ENCODE data around the gene HSH2D.
A peak's percentile ranks its signal among the peaks of the same experiment; 100 is the strongest.
"Not testable (repeated sequence)": the region's sequence is repeated elsewhere in the genome, so short reads cannot be mapped to it uniquely, and the experiment has no call there.

HSH2D gene

DNA sequence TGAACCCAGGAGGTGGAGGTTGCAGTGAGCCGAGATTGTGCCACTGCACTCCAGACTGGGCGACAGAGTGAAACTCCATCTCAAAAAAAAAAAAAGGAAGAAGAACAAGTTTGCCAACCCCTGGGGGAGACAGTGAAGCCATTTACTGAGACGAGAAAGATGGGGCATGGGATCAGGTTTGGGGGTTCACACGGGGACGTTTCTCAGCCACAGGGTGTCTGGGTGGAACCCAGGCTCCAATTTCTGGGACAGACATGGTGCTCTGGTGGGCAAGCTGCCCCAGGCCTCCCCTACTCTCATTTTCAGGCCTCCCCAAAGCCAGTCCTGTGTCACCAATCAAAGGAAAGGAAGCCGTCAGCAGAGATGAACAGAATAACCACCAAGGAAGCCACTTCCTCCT, 13.4 kb downstream of the HSH2D start:
- no peak for DNase-seq

DNA sequence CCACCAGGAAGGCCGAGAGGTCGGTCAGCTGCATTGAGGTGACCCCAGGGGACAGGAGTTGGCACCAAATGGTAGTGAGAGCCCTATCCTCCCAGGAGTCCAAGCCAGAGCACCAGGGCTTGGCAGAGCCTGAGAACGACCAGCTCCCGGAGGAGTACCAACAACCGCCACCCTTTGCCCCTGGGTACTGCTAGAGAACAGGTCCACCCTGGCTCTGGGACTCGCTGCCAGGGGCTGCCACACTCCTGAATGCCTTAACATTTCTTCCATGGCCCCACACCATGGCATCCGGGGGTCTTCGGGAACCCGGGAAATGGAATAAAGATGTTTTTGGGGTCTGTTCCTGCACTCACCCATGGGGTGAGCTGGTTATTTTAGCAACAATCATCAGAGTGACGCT, 14.1 kb downstream of the HSH2D start:
- no peak for DNase-seq

GRCh38 chr19:16159655-16160054, 16.2 kb downstream of the HSH2D start:
- no peak for DNase-seq

- no peak for DNase-seq
These were observed 17.0 kb downstream of the HSH2D start for GRCh38 chr19:16160445-16160942.

DNA sequence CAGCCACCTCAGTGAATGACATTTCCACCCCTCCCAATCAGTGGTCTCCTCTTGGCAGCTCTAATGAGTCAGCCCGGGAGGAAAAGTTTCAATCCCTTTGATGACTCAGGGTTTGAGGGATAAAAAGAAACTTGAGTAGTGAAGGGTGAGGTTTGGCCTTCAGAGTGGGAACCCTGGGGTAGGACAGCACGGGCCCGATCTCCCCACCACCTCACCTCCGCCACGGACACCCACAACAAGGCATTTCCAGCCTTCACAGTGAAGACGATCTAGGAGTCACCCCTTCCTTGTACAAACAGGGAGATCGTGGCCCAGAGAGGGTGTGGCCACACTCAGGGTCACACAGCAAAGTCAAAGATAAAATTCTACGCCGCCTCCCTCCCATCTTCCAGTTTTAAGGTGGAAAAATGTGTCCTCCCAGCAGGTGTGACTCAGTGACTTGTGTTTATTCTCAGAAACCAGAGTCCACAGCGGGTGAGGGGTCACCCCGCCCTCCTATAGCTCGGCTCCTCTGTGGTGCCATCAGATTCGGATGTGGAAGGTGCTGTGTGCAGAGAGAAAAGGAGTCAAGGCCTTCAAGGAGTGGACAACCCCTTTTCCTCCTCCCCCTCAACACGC, 17.6 kb downstream of the HSH2D start:
- no peak for DNase-seq

- DNase-seq: no peak
These were observed 18.4 kb downstream of the HSH2D start for GRCh38 chr19:16161840-16162239.

DNA sequence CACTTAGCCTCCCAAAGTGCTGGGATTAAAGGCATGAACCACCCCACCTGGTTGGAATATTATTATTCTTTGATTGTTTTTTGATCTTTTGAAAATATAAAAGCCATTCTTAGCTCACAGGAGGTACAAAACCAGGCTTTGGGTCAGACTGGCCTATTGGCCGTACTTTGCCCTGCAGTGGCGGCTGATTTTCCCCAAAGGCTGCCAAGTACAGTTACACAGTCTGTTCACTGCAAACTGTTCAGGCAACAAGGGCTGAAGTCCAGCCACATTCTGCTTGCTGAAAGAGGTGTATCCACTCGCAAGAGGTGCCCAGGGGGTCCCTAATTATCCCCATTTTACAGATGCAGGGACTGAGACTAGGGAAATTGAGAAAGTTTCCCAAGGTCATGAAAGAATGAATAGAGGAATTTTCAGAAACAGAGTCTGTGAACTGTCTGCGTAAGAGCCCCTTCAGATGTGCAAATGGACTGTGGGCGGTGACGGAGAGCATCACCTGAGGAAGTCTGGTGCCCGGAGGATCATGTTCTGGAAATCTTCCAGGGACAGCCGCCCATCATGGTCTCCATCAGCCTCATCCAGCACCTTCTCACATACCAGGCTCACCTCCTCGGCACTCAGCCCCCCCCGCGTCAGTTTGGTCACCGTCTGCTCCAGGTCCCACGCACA, 20.9 kb downstream of the HSH2D start:
- no peak for DNase-seq

DNA sequence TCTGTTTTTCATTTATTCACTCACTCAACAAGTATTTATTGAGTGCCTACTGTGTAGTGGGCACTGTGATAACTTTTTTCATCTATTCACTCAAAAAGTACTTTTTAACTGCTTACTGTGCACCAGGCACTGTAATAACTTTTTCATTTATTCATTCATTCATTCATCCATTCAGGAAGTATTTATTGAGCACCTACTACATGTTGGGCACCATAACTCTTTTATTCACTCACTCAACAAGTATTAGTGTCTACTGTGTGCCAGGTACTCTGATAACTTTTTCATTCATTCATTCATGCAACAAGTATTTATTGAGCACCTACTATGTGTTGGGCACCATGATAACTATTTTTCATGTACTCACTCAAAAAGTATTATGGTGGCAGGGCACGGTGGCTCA, 22.9 kb downstream of the HSH2D start:
- DNase-seq: no peak

DNA sequence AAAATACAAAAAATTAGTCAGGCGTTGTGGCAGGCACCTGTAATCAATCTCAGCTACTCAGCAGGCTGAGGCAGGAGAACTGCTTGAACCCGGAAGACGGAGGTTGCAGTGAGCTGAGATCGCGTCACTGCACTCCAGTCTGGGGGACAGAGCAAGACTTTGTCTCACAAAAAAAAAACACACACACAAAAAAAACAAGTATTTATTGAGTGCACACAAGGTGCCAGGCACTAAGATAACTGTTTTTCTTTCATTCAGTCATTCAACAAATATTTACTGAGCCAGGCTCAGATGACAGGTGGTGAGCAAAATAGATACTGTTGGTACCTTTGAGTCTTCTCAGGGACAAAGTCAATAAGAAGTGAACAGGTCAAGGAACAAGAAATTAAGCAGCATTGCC, 23.6 kb downstream of the HSH2D start:
- DNase-seq: no peak

- DNase-seq: no peak
These were observed 25.1 kb downstream of the HSH2D start for GRCh38 chr19:16168465-16169081.

DNA sequence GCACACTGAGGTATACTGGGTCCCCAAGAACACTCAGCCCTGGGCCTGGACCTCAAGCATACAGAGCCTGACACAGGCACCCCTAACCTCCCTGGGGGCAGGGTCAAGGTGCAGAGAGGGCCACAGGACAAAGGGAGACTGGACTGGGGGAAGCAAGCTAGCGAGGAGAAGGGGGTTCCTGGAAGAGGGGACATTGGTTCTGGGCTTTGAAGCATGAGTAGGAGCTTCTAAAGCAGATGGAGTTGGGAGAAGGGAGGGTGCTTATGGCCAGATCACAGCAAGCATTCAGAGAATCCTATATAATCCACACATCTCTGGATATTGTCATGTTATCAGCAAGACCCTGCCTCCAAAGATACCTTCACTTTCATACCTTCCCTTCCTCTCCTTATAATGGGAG, 26.6 kb downstream of the HSH2D start:
- DNase-seq: no peak

DNA sequence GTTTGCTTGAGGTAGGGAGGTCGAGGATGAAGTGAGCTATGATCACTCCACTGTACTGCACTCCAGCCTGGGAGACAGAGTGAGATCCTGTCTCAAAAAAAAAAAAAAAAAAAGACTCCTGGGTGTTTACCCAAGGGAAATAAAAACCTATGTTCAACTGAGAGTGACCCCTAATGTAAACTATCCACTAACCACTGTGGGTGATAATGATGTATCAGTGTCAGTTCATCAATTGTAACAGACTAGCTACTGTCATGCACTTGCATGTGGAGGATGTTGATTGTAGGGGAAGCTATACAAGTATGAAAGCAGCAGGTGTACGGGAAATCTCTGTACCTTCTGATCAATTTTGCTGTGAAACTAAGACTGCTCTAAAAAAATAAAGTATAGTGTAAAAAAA, 32.5 kb downstream of the HSH2D start:
- no peak for DNase-seq

DNA sequence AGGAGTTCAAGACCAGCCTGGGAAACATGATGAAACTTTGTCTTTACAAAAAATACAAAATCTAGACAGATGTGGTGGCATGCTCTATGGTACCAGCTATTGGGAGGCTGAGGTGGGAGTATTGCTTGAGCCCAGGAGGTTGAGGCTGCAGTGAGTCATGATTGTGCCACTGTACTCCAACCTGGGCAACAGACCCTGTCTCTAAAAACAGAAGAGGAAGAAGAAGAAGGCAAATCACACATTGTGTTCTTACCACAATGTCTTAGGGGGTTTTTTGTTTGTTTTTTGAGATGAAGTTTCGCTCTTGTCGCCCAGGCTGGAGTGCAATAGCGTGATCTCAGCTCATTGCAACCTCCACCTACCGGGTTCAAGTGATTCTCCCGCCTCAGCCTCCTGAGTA, 35.4 kb downstream of the HSH2D start:
- not testable (repeated sequence) for DNase-seq

DNA sequence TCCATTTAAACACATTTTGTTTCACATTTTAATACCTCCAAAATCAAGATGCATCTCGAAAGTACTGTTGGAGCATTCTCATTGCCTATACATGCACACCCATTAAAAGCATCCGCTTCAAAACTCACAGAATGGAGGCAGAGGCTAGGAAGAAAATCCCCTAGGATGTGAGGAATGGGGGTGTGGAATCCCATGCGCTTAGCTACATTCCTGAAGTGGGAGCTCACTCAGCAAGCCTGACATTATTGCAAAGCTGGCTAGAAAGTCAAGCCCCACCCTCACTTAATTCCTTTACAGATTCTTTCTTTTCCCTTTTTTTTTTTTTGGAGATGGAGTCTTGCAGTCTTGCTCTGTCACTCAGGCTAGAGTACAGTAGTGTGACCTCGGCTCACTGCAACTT, 37.1 kb downstream of the HSH2D start:
- no peak for DNase-seq

DNA sequence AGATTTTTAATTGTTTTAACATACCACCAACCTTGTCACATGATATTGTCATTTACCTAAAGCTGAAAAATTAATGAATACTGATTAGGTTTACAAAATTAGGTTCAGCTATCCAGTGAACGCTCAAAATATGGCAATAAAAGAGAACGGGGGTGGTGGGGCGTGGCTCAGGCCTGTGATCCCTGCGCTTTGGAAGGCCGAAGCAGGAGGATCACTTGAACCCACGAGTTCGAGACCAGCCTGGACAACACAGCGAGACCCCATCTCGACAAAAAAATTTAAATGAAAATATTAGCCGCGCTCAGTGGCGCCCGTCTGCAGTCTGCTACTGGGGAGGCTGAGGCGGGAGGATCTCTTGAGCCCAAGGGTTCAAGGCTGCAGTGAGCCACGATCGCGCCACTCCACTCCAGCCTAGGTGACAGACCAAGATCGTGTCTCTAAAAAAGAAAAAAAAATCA, 41.2 kb downstream of the HSH2D start:
- DNase-seq: no peak

GRCh38 chr19:16185123-16185767, 41.8 kb downstream of the HSH2D start, which contains the start of gene FAM32A:
TSS of gene FAM32A (plus strand) at chr19:16185410. CDS start at chr19:16185443, 33 bp downstream.
- peak; percentile 66 for DNase-seq

GRCh38 chr19:16185768-16186123, 42.3 kb downstream of the HSH2D start:
- DNase-seq: no peak

- no peak for DNase-seq
These were observed 45.0 kb downstream of the HSH2D start for GRCh38 chr19:16188521-16188920.

DNA sequence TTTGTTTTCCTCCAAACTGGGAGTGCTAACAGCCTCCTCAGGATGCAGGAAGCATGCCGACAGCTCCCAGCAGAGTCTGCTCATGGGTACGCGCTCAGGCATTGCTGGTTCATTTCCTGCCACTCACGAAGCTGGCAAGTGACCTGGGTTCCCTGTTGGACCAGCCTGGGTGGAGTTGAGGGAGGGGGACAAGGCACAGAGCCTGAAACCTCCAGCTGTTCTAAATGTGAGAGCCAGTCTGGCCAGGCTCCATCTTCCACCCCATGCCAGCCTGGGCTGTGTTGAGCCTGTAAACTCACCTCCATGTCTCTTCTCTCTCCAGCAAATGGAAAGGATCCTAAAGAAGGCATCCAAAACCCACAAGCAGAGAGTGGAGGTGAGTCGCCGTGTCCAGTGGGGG, 46.7 kb downstream of the HSH2D start:
- no peak for DNase-seq

GRCh38 chr19:16190736-16191135, 47.3 kb downstream of the HSH2D start:
- no peak for DNase-seq

DNA sequence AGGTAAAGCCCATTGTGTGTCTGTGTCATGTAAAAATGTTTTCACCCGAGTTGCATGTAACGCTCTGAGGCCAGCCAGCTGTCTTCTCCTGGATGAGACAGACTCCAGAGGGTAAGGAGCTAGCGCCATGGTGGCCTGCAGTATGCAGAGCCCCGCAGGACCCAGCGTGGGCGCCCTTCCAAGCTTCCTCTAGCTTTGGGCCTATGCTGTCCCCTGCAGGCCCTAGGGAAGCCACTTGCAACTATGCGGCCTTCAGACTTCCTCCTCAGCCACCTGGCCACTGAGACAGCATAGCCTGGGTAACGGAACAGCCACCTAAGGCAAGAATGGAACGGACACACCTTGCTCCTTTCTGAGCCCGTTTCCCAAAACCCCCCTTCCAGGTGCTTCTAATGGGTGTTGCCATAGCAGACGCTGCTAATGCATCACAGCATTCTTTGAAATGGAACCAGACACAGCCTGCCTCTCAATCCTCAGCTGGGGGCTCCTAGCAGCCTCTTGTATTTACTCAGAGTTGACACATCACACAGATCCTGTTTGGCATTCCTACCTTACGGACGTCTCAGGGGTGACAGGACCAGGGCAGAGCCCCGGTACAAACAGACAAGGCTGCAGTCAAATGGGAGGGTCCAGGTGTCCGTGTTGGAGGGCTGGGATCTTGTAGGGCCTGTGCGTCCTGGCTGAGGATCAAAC, 47.9 kb downstream of the HSH2D start:
- DNase-seq: no peak

DNA sequence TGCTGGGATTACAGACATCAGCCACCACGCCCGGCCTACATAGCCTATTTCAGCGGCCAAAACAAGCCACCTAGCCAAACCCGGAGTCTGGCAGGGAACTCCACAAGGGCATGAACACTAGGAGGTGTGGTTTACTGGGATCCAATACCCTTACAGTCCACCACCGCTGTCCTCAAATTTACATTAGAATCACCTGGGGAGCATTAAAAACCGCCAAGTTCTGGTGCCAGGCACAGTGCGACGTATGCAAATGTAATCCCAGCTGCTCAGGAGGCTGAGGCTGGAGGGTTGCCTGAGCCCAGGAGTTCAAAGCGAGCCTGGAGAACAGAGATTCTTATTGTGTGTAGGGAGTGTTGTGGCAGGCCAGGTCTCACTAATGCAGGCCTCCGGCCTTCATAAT, 50.0 kb downstream of the HSH2D start:
- DNase-seq: no peak

DNA sequence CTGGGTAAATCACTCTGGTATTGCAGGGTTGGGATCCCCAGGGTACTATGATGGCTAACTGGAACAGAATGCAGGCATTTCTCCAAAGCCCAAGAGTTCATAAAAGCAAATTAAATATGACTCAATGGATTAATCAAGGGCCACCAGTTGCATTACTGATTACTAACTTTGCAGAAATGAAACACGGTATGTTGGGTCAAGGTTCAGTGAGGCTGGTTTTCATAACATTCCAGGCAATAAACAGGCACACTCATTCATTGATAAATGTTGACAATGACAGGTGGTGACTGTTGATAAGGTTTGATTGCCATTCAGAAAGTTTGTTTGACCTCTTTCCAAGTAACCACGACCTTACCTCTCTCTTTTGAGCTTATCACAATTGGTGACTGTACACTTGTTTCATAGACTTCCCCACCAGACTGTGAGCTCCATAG, 53.7 kb downstream of the HSH2D start:
- no peak for DNase-seq
